CD4-positive, alpha-beta T cell treated with Interleukin-6 for 4 hours (primary cell): ENCODE measurements around the gene ZNF408.

Source experiments
- DNase-seq: peaks from one replicate; pipeline ENCODE4 v3.0.0-alpha.2; 2020; ENCODE audit warnings: mixed read lengths

ZNF408 gene

DNA sequence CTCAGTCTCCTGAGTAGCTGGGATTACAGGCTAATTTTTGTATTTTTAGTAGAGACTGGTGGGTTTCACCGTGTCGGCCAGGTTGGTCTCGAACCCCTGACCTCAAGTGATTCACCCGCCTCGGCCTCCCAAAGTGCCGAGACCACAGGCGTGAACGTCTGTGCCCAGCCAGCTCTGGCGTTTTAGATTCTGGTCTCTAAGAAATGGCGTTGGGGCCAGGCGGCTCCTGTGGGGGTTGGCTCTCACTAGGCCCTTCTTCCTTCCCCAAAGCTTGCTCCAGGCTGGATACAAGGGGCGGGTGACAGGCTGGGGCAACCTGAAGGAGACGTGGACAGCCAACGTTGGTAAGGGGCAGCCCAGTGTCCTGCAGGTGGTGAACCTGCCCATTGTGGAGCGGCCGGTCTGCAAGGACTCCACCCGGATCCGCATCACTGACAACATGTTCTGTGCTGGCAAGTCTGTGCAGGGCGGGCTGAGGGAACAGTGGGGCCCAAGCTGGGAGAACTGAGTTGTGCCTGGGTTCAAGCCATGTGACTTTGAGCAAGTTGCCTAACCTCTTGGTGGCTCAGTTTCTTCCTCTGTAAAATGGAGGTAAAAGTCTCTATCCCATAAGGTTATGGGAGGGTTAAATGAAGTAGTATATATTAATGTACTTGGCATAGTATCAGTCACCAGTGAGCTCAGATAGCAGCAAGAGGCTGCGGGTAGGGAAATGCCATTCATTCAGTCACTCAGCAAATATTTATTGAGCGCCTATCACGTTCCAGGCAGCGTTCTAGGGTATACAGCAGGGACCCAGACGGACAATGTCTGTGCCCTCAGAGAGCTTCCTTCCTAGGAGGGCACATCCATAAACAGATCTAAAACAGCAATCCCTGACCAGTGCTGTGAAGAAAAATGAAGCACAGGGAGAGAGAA lies 28.5 kb downstream of the ZNF408 start:
- no peak for DNase-seq

DNA sequence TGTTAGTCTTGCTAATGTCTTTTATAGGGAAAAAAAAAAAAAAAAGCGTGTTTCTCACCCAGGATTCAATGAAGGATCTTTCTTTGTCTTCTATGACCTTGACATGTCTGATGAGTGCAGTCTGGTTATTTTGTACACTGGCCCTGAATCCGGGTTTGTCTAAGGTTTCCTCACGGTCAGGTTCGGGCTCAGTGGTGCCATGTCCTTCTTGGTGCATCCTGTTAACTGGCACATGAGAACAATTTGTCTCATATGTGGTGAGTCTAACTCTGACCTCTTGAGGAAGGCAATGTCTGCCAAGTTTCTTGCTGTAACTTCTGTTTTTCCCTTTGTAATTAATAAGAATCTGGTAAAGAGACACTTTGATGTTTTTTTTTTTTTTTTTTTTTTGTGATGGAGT lies 30.7 kb downstream of the ZNF408 start:
- no peak for DNase-seq

DNA sequence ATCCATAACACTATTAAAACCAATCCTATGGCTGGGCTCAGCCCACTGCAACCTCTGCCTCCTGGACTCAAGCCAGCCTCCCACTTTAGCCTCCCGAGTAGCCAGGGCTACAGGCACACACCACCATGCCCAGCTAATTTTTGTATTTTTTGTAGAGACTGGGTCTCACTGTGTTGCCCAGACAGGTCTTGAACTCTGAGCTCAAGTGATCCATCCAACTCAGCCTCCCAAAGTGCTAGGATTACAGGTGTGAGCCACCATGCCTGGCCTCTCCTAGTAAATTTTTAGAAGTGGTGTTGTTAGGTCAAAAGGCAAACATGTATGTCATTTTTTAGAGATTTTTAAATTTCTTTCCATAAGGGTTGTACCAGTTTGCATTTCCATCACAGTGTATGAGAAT lies 32.4 kb downstream of the ZNF408 start:
- DNase-seq, result no peak

DNA sequence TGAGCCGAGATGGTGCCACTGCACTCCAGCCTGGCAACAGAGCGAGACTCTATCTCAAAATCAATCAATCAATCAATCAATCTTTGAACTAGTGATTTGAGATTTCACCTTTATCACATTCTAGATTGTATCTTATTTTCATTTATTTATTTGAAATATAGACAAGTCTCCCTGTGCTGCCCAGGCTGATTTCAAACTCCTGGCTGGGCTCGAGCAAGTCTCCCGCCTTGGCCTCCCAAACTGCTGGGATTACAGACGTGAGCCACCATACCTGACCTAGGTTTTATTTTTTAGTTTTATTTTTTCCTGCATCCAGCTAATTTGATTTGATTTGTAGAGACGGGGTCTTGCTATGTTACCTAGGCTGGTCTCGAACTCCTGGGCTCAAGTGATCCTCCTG lies 35.3 kb downstream of the ZNF408 start:
- no peak for DNase-seq

DNA sequence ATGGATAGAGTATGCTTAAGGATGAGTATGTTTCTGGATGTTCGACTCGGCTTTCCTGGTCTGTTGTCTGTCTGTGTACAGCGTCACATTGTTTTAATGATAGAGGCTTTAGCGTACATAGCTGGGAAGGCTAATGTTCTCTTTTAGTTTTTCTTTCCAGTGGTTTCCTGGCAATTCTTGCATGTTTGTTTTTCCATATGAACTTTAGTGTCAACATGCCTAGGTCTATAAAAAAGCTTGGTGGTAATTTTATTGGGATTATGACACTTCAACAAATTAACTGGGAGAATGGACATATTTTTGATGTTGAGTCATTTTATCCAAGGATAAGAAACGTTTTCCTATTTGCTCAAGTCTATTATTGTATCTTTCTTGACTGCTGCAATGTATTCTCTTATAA lies 35.8 kb downstream of the ZNF408 start:
- DNase-seq, result no peak

DNA sequence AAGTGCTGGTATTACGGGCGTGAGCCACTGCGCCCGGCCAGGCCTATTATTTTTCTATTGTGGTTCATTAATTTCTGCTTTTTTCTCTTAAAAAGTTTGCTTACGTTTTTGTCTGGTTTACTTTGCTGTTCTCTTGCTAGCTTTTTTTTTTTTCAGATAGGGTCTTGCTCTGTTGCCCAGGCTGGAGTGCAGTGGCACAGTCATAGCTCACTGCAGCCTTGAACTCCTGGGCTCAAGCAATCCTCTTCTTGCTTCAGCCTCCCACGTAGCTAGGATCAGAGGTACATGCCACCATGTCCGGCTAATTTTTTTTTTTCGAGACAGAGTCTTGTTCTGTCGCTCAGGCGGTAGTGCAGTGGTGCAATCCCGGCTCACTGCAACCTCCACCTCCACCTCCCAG lies 36.9 kb downstream of the ZNF408 start:
- no peak for DNase-seq

DNA sequence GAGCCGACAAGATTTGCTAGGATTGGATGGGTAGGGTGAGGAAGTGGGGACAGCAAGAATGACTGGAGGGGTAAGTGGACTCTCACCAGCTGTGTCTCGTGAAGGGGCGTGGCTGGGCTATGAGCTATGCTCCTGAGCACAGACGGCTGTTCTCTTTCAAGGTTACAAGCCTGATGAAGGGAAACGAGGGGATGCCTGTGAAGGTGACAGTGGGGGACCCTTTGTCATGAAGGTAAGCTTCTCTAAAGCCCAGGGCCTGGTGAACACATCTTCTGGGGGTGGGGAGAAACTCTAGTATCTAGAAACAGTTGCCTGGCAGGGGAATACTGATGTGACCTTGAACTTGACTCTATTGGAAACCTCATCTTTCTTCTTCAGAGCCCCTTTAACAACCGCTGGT lies 38.1 kb downstream of the ZNF408 start:
- DNase-seq, result no peak

DNA sequence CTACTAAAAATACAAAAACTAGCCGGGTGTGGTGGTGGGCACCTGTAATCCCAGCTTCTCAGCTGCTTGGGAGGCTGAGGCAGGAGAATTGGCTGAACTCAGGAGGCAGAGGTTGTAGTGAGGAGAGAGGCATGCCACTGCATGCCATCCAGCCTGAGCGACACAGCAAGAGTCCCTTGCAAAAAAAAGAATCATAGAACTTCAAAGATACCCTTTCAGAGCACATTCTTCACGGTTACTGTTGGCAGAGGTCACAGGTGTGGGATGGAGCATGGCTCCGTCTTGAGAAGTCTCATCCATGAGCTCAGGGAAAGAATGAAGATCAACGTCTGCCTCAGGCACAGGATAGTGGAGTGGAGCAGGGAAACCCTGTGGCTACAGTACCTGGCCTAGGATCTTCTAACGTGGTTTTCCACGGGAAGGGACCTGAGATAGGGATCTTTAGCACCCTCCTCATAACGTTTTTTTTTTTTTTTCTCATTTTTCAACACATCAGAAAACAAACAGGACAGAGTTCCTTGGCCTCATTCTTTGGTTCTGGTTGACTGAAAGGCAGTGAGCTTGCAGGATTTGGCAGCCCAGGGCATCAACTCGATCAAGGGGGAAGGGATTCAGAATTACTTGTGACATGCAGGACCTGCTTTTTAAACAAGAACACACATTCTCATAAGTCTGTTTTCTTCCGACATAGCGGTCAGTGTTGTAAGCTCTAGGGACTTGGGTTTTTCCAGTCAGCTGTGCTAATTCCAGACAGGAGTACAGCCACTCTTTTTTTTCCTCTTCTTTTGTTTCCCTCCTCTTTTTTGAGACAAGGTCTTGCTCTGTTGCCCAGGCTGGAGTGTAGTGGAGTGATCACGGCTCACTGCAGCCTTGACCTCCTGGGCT lies 41.0 kb downstream of the ZNF408 start:
- no peak for DNase-seq

DNA sequence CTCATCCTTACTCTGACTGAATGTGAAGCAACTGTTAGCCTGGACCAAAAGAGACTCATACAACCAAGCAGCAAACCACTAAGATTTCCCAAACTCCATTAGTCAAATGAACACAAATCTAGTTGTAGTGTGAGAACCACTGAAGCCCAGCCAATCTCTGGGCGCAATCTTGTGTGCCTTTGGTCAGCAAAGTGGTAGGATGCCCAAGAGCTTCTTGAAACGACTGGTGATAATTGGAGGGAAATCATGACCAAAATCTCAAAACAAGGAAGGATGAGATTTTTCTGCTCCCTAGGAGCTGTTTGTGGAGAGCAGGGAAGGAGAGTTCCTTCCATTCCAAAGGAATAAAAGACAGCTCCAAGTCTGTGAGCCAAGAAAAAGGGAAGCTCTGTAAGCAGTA lies 42.2 kb downstream of the ZNF408 start:
- DNase-seq, result no peak

DNA sequence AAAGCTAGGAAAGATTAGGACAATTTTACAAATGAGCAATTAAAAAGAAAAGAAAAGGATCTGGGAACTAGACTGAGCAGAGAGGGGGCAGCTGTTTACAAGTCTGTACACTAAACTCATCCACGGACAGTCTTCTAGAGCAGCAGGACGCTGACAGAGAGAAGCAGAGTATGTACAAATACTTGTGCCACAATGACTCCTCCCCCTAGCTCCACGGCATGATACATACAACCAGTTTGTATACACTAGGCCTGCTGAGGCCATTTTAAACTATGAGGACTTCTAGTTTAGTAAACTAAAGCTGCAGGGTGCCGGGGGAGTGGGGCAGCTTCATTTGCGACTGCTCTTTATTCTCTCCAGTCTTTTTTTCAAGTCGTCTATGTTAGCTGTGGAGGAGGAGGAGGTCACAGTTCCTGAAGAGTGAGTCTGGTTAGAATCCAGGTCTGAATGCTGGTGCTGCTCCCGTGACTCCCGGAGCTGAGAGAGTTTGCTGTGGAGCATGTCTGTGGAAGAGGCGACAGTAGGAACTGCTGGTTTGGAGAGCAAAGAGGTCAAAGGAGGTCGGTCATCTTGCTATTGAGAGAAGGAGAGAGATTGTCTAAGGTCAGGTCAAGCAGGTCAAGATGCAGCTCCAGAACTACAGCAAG lies 43.0 kb downstream of the ZNF408 start:
- no peak for DNase-seq

DNA sequence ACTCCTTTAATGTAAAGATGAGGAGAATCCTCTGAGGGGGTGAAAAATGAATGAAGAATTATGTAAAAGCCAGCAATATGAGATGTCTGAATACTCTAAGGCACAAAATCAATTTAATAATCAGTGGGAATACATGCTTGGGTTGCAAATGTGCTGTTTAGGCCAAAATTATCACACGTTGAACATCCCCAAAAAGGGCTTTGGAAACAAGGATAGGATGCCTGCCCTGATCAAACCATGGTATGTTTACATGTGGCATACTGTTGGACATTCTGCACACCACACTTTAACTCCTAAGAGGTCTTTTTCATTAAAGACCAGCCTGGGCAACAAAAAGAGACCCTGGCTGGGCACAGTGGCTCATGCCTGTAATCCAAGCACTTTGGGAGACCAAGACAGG lies 44.5 kb downstream of the ZNF408 start:
- no peak for DNase-seq

DNA sequence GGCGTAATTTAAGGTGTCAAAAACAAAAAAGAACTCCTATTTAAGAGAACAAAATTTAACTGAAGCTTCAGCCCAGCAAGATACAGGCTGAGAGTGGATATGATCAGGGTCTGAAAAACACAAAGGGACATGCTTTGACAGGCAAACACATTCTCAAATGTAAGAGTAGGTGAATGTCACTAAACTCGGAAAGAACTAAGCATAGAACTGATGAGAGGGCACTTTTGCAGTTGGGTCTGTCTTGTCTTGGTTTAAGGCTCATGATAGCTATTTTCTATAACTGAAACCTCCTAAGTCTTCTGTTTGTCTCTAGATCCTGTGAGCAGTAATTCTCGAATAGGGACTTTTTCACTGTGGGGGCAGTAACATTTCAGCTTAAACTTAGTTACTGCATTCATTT lies 45.2 kb downstream of the ZNF408 start:
- no peak for DNase-seq

DNA sequence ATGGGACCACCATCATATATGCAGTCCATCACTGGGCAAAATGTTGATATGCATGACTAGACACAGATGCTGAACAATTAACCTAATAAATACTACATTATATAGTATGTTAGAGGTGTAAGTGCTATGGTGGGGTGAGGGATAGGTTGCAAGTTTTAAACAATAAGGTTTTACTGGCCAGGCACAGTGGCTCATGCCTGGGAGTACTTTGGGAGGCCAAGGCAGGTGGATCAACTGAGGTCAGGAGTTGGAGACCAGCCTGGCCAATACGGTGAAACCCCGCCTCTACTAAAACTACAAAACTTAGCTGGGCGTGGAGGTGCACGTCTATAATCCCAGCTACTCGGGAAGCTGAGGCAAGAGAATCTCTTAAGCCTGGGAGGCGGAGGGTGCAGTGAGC lies 46.3 kb downstream of the ZNF408 start:
- DNase-seq, result no peak
